Measurements from ENCODE around the gene LIPT2. TPM values are rescaled to one million over a fixed set of nuclear protein-coding genes. Genes with fewer than 3 reads are reported as not detected.

The LIPT2 gene
- total RNA-seq, 1 donor from 2014 or later: 1.4 TPM

DNA sequence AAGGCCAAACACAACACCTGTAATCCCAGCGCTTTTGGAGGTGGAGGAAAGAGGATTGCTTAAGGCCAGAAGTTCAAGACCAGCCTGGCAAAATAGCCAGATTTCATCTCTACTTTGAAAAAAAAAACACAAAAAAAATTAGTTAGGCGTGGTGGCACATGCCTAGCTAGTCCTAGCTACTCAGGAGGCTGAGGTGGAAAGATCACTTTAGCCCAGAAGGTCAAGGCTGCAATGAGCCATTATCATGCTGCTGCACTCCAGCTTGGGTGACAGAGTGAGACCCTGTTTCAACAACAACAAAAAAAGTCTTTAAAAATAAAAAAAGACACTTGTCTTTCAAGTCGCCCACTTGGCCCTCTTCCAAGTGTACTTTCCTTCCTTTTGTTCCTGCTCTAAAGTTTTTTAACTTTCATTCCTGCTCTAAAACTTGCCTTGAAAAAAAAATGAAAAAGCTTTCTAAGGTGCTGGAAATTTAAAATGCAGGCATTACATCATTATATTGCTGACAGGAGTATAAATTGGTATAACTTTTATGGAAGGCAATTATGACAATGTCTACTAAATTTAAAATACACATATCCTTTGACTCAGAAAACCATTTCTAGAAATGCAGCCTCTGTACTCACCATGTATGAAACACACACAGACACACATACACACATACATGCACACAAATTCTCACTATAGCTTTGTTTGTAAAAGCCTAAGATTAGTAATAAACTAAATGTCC, 12.7 kb downstream of the LIPT2 start:
- Mint-ChIP-seq H3K9me3 (ENCODE audit: low read depth) (no peaks in the 10 kb centered on the region), H3K4me1 (ENCODE audit: low read depth) (no peaks in the 10 kb centered on the region), H3K27ac (ENCODE audit: unreplicated experiment) (no peak overlapping the region), H3K27me3 (ENCODE audit: low read depth) (no peaks in the 10 kb centered on the region), H3K36me3 (ENCODE audit: low read depth) (no peaks in the 10 kb centered on the region), H3K4me3 (ENCODE audit: unreplicated experiment) (no peak overlapping the region)
- TF ChIP-seq, protein P1, sequence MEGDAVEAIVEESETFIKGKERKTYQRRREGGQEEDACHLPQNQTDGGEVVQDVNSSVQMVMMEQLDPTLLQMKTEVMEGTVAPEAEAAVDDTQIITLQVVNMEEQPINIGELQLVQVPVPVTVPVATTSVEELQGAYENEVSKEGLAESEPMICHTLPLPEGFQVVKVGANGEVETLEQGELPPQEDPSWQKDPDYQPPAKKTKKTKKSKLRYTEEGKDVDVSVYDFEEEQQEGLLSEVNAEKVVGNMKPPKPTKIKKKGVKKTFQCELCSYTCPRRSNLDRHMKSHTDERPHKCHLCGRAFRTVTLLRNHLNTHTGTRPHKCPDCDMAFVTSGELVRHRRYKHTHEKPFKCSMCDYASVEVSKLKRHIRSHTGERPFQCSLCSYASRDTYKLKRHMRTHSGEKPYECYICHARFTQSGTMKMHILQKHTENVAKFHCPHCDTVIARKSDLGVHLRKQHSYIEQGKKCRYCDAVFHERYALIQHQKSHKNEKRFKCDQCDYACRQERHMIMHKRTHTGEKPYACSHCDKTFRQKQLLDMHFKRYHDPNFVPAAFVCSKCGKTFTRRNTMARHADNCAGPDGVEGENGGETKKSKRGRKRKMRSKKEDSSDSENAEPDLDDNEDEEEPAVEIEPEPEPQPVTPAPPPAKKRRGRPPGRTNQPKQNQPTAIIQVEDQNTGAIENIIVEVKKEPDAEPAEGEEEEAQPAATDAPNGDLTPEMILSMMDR (IDR thresholded peaks at IDR 0.05): no peak
- DNase-seq (ENCODE audit: low spot score): no peak

DNA sequence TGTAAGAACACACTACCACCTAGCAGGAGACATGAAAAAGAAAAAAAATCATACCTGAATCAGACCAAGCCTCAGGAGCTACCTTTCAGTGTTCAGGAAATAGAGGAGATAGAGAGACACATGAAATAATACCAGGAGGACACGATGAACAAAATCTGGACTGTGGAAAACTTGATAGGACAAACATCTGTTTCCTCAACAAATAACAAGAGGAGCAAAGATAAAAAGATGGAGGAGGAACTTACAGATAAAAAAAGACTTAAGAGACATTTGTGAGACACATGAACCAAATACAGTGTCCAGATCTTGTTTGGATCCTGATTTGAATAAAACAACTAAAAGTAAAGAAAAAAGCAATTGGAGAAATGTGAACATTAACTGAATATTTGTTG, 13.8 kb downstream of the LIPT2 start:
- Mint-ChIP-seq H3K27me3 (ENCODE audit: low read depth) (no peaks in the 10 kb centered on the region), H3K4me3 (ENCODE audit: unreplicated experiment) (no peak overlapping the region), H3K4me1 (ENCODE audit: low read depth) (no peaks in the 10 kb centered on the region), H3K9me3 (ENCODE audit: low read depth) (no peaks in the 10 kb centered on the region), H3K27ac (ENCODE audit: unreplicated experiment) (no peak overlapping the region), H3K36me3 (ENCODE audit: low read depth) (no peaks in the 10 kb centered on the region)
- TF ChIP-seq, protein P1 (IDR thresholded peaks at IDR 0.05): no peak
- DNase-seq (ENCODE audit: low spot score): no peak

DNA sequence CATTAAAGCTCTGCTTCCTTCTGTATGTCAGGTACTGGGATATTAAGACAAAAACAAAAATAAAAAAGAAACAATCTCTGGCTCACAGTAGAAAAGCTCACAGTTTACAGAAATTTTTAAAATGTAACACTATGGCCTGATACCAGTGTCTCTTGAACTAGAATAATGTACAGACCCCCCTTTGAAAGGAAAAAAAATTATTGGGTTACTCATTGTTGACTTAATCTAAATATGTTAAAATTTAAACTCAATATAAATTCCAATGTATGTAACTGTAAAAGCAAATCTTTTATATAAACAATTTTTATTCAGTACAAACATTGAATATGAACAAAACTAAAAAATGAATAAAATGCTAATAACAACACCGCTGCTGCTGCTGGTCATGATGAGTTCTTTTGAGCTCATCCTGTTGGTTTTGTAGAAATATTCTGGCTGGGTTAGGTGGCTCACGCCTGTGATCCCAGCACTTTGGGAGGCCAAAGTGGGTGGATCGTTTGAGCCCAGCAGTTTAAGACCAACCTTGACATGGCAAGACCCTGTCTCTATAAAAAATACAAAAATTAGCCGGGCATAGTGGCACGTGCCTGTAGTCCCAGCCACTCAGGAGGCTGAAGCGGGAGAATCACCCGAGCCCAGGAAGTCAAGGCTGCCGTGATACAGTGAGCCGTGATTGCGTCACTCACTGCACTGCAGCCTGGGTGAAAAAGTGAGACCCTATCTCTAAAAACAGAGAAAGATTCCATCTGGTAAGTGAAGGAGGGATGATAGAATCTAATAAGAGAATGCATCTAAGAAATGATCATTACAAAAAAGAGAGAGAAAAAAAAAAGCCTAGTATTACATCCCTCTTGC, 14.4 kb downstream of the LIPT2 start:
- TF ChIP-seq, protein P1 (IDR thresholded peaks at IDR 0.05): no peak
- no peaks in the 10 kb centered on the region for H3K36me3 Mint-ChIP-seq (ENCODE audit: low read depth)
- no peaks in the 10 kb centered on the region for H3K9me3 Mint-ChIP-seq (ENCODE audit: low read depth)
- no peak overlapping the region for H3K27ac Mint-ChIP-seq (ENCODE audit: unreplicated experiment)
- H3K4me3 Mint-ChIP-seq (ENCODE audit: unreplicated experiment): no peak overlapping the region
- no peaks in the 10 kb centered on the region for H3K4me1 Mint-ChIP-seq (ENCODE audit: low read depth)
- H3K27me3 Mint-ChIP-seq (ENCODE audit: low read depth): no peaks in the 10 kb centered on the region
- DNase-seq (ENCODE audit: low spot score): no peak

DNA sequence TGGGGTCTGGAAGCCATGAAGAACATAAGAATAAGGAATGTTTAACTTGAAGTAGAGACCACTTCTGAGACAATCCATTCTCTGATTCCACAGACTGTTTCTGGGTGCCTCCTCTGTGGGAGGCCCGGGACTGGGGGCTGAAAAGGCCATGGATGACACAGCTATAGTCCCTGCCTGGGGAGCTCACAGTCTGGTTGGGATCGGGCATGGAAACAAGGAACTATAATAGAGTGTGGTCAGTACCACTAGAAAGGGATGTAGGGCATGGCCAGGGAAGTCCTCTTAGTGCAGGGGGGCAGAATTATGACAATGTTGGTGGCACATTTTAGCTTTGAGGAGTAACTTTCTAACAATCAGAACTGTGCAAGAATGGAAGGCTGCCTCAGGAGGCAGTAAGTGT, 17.0 kb downstream of the LIPT2 start:
- Mint-ChIP-seq H3K27me3 (ENCODE audit: low read depth) (peaks cover 3% of the 10 kb centered on the region), H3K36me3 (ENCODE audit: low read depth) (no peaks in the 10 kb centered on the region), H3K4me1 (ENCODE audit: low read depth) (no peaks in the 10 kb centered on the region), H3K4me3 (ENCODE audit: unreplicated experiment) (no peak overlapping the region), H3K9me3 (ENCODE audit: low read depth) (no peaks in the 10 kb centered on the region), H3K27ac (ENCODE audit: unreplicated experiment) (no peak overlapping the region)
- no peak for DNase-seq (ENCODE audit: low spot score)
- TF ChIP-seq, protein P1 (IDR thresholded peaks at IDR 0.05): no peak

DNA sequence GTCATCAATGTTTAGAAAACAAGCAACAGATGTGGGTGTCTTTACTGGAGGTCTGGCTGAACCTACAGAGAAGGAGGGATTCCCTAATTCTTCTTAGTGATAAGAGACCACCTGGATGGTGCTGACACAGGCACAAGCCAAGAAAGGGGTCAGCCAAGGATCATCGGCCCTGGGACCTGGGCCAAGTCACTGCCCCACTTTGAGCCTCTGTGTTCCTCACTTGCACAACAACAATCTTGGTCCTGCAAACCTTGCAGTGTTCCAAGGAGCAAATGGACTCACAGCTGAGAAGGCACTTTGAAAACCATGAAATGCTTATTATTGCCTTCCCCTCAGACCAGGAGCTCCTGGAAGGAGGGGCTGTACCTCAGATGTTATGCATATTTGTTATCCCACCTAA, 19.2 kb downstream of the LIPT2 start:
- H3K36me3 Mint-ChIP-seq (ENCODE audit: low read depth): no peaks in the 10 kb centered on the region
- H3K9me3 Mint-ChIP-seq (ENCODE audit: low read depth): no peaks in the 10 kb centered on the region

More for the DNA sequence above, 19.2 kb downstream of the LIPT2 start:
- no peak for DNase-seq (ENCODE audit: low spot score)
- TF ChIP-seq, protein P1 (IDR thresholded peaks at IDR 0.05): no peak
- Mint-ChIP-seq H3K27me3 (ENCODE audit: low read depth) (peaks cover 3% of the 10 kb centered on the region), H3K27ac (ENCODE audit: unreplicated experiment) (no peak overlapping the region), H3K4me1 (ENCODE audit: low read depth) (no peaks in the 10 kb centered on the region), H3K4me3 (ENCODE audit: unreplicated experiment) (no peak overlapping the region)

Data from chondrocyte (in vitro differentiated cells).